Testis (tissue), 3 donors: ENCODE measurements around the gene PVR. TPM values are rescaled to one million over a fixed set of nuclear protein-coding genes. Genes with fewer than 3 reads are reported as not detected.

Experiments used
- DNase-seq: peaks from one replicate; pipeline ENCODE4 v3.0.0-alpha.2; 2019
- H3K27ac ChIP-seq, 2 donors: fragments of 200-600 bp; sonication (generic); one replicate each; pipeline ENCODE4 v1.5.1; 2019
- H3K27me3 ChIP-seq: fragments of 200-600 bp; sonication (generic); one replicate; pipeline ENCODE4 v1.5.1; 2019
- H3K36me3 ChIP-seq: fragments of 200-600 bp; sonication (generic); one replicate; pipeline ENCODE4 v1.5.1; 2017; ENCODE audit warnings: low read depth; ENCODE audit errors: missing control alignments
- H3K4me1 ChIP-seq: fragments of 200-600 bp; sonication (generic); one replicate; pipeline ENCODE4 v1.5.1; 2019
- H3K4me3 ChIP-seq, 2 donors: fragments of 200-600 bp; sonication (generic); one replicate each; pipeline ENCODE4 v1.5.1; 2017 to 2019
- H3K9me3 ChIP-seq: fragments of 200-600 bp; sonication (generic); one replicate; pipeline ENCODE4 v1.5.1; 2017
- POLR2A ChIP-seq: fragments of 450-650 bp; IDR thresholded peaks from one replicate; pipeline ENCODE4 v1.6.1; 2017; ENCODE audit warnings: antibody characterized with exemption, mild to moderate bottlenecking, moderate library complexity
- WGBS, 2 donors: methylation state at CpG; one replicate each; pipeline ENCODE4 v1.1.5; 2018; 5-methylcytosine and 5-hydroxymethylcytosine counted together
- intact Hi-C: fragments of 100-400 bp; cut with DNase I; formaldehyde crosslinking; loops from one replicate; pipeline ENCODE4 v1.15.1; 2023; ENCODE audit warnings: low total_unique reads
- polyA plus RNA-seq: library from polyadenylated mRNA; stranded (reverse); fragments of 350-450 nt; fragmentation: Illumina TruSeq; extraction: RNeasy Lipid Tissue Mini Kit (QIAGEN cat#74804); gene quantifications from one replicate; pipeline ENCODE4 v1.2.3, GENCODE V29; 2014; ENCODE audit warnings: low read depth, low replicate concordance; ENCODE audit not compliant: insufficient read depth
- total RNA-seq, 2 donors: library from RNA; depleted of rRNA; stranded (reverse); fragments of >200 nt; gene quantifications; one replicate each; pipeline ENCODE4 v1.2.3, GENCODE V29; 2016
- TF ChIP-seq, protein P1 (sequence below), 3 experiments: fragments of 450-650 bp in 2 of 3; fragments of 200-600 bp in 1 of 3; sonication (generic) in 1 of 3; IDR thresholded peaks; one replicate each; pipeline ENCODE4 v1.5.1; 2016 to 2019; ENCODE audit warnings: antibody characterized with exemption in 3 of 3, mild to moderate bottlenecking in 2 of 3, moderate library complexity in 1 of 3

Gene PVR
- total and polyA plus RNA-seq, 3 donors from 2014 or later: 29.1 to 41.1 (median 31.9) TPM

DNA sequence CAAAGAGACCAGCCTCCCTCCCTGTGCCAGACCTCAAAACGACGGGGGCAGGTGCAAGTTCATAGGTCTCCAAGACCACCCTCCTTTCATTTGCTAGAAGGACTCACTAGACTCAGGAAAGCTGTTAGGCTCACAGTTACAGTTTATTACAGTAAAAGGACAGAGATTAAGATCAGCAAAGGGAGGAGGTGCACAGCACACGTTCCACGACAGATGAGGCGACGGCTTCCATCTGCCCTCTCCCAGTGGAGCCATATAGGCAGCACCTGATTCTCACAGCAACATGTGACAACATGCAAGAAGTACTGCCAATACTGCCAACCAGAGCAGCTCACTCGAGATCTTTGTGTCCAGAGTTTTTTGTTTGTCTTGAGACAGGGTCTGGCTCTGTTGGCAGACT lies 18.2 kb downstream of the PVR start:
- no peak overlapping the region for H3K27ac ChIP-seq

DNA sequence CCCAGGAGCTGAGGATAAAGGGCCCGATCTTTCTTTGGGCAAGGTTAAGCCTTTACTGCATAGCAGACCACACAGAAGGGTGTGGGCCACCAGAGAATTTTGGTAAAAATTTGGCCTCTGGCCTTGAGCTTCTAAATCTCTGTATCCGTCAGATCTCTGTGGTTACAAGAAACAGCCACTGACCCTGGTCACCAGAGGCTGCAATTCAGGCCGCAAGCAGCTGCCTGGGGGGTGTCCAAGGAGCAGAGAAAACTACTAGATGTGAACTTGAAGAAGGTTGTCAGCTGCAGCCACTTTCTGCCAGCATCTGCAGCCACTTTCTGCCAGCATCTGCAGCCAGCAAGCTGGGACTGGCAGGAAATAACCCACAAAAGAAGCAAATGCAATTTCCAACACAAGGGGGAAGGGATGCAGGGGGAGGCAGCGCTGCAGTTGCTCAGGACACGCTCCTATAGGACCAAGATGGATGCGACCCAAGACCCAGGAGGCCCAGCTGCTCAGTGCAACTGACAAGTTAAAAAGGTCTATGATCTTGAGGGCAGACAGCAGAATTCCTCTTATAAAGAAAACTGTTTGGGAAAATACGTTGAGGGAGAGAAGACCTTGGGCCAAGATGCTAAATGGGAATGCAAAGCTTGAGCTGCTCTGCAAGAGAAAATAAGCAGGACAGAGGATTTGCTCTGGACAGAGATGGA lies 19.1 kb downstream of the PVR start:
- intact Hi-C loops: no loop called here
- WGBS, 2 donors: 56 to 68% methylated on average over 7 of the region's 7 CpGs
- H3K9me3 ChIP-seq: no peaks in the 10 kb centered on the region
- H3K4me3 ChIP-seq: no peak overlapping the region
- DNase-seq: peak; percentile 36
- TF ChIP-seq POLR2A: no peak
- TF ChIP-seq, protein P1, sequence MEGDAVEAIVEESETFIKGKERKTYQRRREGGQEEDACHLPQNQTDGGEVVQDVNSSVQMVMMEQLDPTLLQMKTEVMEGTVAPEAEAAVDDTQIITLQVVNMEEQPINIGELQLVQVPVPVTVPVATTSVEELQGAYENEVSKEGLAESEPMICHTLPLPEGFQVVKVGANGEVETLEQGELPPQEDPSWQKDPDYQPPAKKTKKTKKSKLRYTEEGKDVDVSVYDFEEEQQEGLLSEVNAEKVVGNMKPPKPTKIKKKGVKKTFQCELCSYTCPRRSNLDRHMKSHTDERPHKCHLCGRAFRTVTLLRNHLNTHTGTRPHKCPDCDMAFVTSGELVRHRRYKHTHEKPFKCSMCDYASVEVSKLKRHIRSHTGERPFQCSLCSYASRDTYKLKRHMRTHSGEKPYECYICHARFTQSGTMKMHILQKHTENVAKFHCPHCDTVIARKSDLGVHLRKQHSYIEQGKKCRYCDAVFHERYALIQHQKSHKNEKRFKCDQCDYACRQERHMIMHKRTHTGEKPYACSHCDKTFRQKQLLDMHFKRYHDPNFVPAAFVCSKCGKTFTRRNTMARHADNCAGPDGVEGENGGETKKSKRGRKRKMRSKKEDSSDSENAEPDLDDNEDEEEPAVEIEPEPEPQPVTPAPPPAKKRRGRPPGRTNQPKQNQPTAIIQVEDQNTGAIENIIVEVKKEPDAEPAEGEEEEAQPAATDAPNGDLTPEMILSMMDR (IDR thresholded peaks at IDR 0.05): no peak
- H3K4me1 ChIP-seq: peaks cover 11% of the 10 kb centered on the region
- H3K27me3 ChIP-seq: no peaks in the 10 kb centered on the region
- H3K36me3 ChIP-seq: no peaks in the 10 kb centered on the region
- no peak overlapping the region for H3K27ac ChIP-seq

More for the DNA sequence above, 18.2 kb downstream of the PVR start:
- 57 to 64% methylated on average over 6 to 7 of the region's 7 CpGs for WGBS, 2 donors
- TF ChIP-seq POLR2A: no peak
- TF ChIP-seq, protein P1 (IDR thresholded peaks at IDR 0.05): no peak
- no peak overlapping the region for H3K4me3 ChIP-seq
- H3K36me3 ChIP-seq: no peaks in the 10 kb centered on the region
- DNase-seq: no peak
- H3K9me3 ChIP-seq: no peaks in the 10 kb centered on the region
- intact Hi-C loops: no loop called here
- peaks cover 11% of the 10 kb centered on the region for H3K4me1 ChIP-seq
- no peaks in the 10 kb centered on the region for H3K27me3 ChIP-seq

DNA sequence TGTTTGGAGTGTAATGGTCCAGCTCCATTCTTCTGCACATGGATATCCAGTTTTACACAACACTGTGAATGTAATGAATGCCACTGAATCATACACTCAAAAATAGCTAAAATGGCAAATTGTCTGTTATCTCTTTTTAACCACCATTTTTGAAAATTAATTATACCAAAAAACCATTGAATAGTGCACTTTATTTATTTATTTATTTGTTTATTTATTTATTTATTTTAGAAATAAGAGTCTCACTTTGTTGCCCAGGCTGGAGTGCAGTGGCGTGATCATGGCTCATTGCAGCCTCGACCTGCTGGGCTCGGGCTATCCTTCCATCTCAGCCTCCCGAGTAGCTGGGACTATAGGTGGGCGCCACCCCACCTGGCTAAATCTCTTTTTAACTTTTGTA lies 20.3 kb downstream of the PVR start:
- intact Hi-C loops: no loop called here
- no peaks in the 10 kb centered on the region for H3K27me3 ChIP-seq
- H3K36me3 ChIP-seq: no peaks in the 10 kb centered on the region
- H3K4me1 ChIP-seq: peaks cover 11% of the 10 kb centered on the region
- TF ChIP-seq, protein P1 (IDR thresholded peaks at IDR 0.05): no peak
- no peak for TF ChIP-seq POLR2A
- WGBS, 2 donors: 96% methylated on average over 5 of the region's 5 CpGs
- no peaks in the 10 kb centered on the region for H3K9me3 ChIP-seq
- H3K4me3 ChIP-seq: no peak overlapping the region
- no peak for DNase-seq
- H3K27ac ChIP-seq: no peak overlapping the region

DNA sequence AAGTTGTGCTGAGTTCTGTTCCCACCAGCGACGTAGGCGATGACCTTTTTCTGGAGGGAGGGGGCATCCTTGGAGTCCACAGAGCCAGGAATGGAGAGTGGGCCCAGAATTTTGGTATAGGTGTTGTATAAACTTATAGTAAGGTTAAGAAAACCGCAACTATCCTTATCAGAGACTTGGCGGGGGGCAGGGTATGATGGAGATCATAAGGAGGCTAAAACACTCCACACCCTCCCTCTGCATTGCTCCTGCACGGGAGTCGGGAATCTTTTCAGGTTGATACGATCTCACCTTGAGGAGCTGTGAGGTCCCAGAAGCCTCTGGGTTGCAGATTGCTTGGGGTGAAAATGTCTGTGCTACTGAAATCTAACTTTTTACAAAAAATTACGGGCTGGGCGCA lies 21.3 kb downstream of the PVR start:
- intact Hi-C loops: no loop called here
- Histone ChIP-seq H3K27me3 (no peaks in the 10 kb centered on the region), H3K27ac (no peak overlapping the region), H3K4me1 (peaks cover 11% of the 10 kb centered on the region), H3K9me3 (no peaks in the 10 kb centered on the region), H3K36me3 (no peaks in the 10 kb centered on the region), H3K4me3 (no peak overlapping the region)
- TF ChIP-seq, protein P1 (IDR thresholded peaks at IDR 0.05): no peak
- no peak for TF ChIP-seq POLR2A
- WGBS, 2 donors: 93 to 95% methylated on average over 10 of the region's 10 CpGs
- DNase-seq: no peak
